Mucosa of stomach (tissue), 1 donor: ENCODE results near the gene SLC19A2.

Experiments
- H3K27me3 ChIP-seq: one replicate; pipeline ENCODE4 v1.7.0; 2013; ENCODE audit warnings: mild to moderate bottlenecking, low read length; ENCODE audit not compliant: control insufficient read depth, insufficient read depth
- H3K36me3 ChIP-seq: one replicate; pipeline ENCODE4 v1.7.0; 2013; ENCODE audit warnings: low read length; ENCODE audit not compliant: control insufficient read depth, insufficient read depth
- H3K4me1 ChIP-seq: one replicate; pipeline ENCODE4 v1.7.0; 2013; ENCODE audit warnings: mild to moderate bottlenecking, low read length; ENCODE audit not compliant: control insufficient read depth, insufficient read depth
- H3K4me3 ChIP-seq: one replicate; pipeline ENCODE4 v1.7.0; 2013; ENCODE audit warnings: low read length
- H3K9ac ChIP-seq: one replicate; pipeline ENCODE4 v1.7.0; 2013; ENCODE audit warnings: mild to moderate bottlenecking, low read length, moderate library complexity
- H3K9me3 ChIP-seq: one replicate; pipeline ENCODE4 v1.7.0; 2013; ENCODE audit warnings: mild to moderate bottlenecking, low read length, moderate library complexity; ENCODE audit not compliant: control insufficient read depth
- donor health status: Pancreatic carcinoma.

The SLC19A2 gene

DNA sequence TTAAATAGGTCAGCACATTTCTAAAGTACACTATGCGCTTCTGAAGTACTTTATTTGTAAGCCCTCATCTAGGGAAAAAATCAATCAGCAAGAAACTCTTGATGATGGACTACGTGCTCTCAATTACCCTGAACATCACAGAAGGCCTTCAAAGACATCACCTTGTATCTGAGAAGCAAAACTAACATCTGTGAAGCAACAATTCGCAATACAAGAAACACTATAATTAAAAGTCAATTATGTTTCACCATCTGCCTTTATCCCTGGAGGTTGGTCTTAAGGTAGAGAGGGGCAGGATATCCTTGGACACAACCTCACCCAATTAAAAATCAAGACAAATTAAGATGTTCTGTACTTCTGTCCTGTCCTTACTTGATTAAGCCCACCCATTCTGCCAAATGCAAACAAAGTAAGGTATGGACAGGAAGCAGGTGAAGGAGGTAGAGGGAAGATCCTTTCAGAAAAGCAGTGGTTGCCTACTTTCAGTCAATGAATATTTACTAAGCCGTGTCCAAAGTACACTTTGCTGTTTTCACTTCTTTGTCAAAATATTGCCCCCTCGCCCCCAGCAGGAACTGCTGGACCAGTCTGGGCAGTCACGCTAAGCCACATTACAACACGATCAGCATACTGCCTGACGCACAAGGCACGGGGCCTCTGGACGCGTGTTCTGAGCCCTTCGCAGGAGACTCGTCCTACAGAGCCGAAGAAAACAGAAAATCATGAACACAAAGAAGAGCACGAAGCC lies 887 bp downstream of the SLC19A2 start:
- H3K9me3 ChIP-seq = no peaks in the 10 kb centered on the region
- peak overlapping the region; percentile 72 for H3K4me3 ChIP-seq
- H3K4me1 ChIP-seq = peaks cover 8% of the 10 kb centered on the region
- H3K9ac ChIP-seq = peak overlapping the region; percentile 87
- H3K27me3 ChIP-seq = no peaks in the 10 kb centered on the region
- H3K36me3 ChIP-seq = no peaks in the 10 kb centered on the region

DNA sequence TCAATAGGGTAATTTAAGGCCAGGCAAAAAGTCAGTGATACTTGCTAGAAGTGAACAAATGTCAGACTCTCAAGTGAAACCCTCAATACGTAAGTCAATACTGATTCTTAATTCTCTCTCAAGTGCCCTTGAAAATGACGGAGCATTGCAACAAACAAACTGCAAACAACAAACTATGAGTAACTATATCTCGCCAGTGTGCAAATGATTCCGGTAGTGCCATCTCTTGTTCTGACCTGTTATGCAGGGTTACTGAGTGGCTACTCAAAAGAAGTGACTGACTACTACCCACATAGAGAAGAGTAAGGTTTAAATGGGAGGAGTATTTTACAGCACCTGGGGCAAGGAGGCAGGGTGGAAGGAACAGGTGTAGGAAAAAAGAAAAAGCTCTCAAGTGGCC lies 1.6 kb downstream of the SLC19A2 start:
- Histone ChIP-seq H3K4me1 (peaks cover 11% of the 10 kb centered on the region), H3K36me3 (no peaks in the 10 kb centered on the region), H3K27me3 (no peaks in the 10 kb centered on the region), H3K9me3 (no peaks in the 10 kb centered on the region), H3K4me3 (peak overlapping the region; percentile 0), H3K9ac (peak overlapping the region; percentile 87)

DNA sequence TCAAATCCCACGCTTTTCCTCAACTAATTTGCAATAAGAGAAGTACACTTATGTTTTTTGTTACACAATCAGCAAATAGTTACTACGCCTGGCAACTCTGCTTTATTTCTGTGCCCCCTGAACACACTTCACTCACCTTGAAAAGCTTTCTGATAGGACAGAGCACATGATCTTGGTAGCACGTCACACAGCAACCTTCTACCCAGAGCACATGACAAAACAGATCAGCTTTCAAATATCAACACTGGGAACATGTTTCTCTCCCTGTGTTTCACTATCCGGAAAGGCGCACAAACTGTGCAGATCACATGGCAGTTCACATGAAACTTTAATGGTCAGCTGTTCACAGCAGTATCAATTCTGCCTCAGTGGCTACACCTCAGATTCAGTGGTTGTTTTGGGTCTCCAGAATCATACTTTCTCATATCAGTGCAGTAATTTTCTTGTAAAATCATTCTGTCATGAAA lies 2.2 kb downstream of the SLC19A2 start:
- peaks cover 11% of the 10 kb centered on the region for H3K4me1 ChIP-seq
- peak overlapping the region; percentile 87 for H3K9ac ChIP-seq
- H3K9me3 ChIP-seq = no peaks in the 10 kb centered on the region
- H3K27me3 ChIP-seq = no peaks in the 10 kb centered on the region
- H3K4me3 ChIP-seq = peak overlapping the region; percentile 0
- H3K36me3 ChIP-seq = no peaks in the 10 kb centered on the region

DNA sequence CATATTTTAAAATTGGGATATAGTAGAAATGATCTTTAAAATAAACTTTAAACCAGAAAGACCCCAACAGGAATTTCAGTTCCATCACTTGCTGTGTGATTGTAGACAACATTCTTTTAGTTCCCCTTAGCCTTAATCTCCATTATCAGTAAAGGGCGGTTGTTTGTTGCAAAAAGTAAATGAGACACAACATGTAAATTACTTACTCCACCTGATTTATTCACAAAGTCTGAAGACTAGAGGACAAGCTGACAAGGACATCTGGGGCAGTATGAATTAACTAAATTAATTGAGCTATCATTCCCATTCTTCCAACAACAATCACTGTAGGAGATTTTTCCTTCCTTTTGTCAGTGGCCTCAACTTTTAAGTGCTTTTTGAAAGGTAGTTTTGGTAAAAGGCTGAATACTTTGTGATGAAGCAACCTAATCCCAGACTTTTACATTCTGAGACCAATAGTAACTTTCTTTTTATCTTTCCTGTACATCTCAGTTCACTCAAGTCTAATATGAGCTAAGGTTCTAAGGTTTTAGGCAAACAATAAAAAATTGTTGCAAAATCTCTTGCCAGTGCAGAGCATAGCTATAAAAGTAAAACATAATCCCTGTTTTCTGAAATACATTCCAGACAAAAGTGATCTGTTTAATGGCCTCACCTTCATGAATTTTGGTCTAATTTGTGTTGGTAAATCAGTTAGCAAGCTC lies 6.2 kb downstream of the SLC19A2 start:
- Histone ChIP-seq H3K9ac (no peak overlapping the region), H3K36me3 (no peaks in the 10 kb centered on the region), H3K4me1 (peaks cover 3% of the 10 kb centered on the region), H3K9me3 (no peaks in the 10 kb centered on the region), H3K27me3 (no peaks in the 10 kb centered on the region), H3K4me3 (no peak overlapping the region)

DNA sequence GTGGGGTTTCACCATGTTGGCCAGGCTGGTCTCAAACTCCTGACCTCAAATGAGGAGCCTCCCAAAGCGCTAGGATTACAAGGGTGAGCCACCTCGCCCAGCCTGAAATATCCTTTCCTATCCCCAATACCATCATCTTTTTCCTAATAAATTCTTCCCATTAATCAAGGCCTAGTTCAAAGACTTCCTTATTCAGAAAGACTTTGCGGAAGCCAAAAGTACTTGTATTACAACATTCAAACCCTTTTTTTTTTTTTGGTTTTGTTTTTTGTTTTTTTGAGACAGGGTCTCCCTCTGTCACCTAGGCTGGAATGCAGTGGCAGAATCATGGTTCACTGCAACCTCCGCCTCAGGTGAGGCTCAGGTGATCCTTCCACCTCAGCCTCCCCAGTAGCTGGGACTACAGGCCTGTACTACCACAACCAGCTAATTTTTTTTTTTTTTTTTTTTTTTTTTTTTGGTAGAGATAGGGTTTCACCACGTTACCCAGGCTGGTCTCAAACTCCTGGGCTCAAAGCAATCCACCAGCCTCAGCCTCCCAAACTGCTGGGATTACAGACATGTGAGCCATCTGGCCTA lies 7.6 kb downstream of the SLC19A2 start:
- H3K36me3 ChIP-seq = no peaks in the 10 kb centered on the region
- no peak overlapping the region for H3K9ac ChIP-seq
- H3K4me1 ChIP-seq = peaks cover 3% of the 10 kb centered on the region
- H3K4me3 ChIP-seq = no peak overlapping the region
- no peaks in the 10 kb centered on the region for H3K9me3 ChIP-seq
- no peaks in the 10 kb centered on the region for H3K27me3 ChIP-seq

DNA sequence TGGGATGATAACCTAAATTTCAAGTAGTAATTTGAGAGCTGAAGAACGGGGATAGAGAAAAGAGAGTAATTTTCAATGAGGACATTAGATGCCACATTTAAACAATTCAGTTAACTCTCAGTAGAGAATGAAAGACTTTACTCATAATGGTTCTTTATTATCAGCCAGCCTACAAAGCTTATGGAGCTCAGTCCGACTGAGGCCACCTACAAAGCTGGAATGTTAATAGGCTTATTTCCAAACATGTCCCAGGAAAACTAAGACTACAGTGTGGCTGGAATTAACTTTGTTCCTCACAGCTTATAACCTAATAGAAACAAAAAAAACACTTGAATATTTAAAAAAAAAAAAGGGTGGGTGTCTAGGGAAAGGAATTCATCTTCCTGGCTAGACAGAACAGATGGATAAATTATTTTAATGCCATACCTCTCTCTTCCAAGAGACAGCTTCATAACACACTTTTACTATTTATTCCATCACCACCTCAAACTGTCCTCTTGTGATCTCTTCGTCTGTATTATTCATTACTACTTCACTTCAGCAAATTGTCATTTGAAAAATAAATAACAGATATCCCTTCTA lies 9.8 kb downstream of the SLC19A2 start:
- Histone ChIP-seq H3K4me3 (no peak overlapping the region), H3K27me3 (no peaks in the 10 kb centered on the region), H3K9ac (no peak overlapping the region), H3K4me1 (peaks cover 3% of the 10 kb centered on the region), H3K36me3 (no peaks in the 10 kb centered on the region), H3K9me3 (no peaks in the 10 kb centered on the region)

DNA sequence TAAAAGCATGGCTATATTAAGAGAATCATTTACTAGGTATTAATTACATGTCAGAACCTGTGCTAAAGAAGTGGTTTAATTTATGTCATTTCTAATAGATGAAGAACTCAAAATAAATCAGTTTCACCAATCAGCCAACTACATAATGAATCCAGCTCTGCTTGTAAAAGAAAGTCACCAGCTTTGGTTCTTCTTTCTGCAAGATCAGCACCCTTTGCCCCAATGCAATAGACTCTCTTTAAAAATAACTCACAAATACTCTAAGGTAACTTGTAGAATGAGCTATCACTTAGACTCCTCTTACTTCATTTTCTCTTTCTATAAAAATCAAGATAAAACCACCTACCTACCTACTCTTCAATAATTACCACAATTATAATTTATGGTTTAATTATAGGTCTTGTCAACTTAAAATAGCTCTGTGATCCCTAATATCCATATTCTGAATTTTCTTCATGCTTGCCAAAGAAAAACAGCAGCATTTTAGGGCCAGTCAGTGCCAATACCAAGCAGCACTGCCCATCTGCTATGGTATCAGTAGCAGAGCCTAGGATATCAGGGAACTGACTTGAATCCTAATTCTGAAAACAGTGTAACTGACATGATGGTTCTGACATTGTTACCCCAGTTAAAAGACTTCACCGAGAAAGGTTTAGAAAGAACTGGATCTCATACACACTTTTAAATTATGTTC lies 11.3 kb downstream of the SLC19A2 start:
- Histone ChIP-seq H3K36me3 (no peaks in the 10 kb centered on the region), H3K9me3 (no peaks in the 10 kb centered on the region), H3K27me3 (no peaks in the 10 kb centered on the region), H3K9ac (no peak overlapping the region), H3K4me1 (peaks cover 1% of the 10 kb centered on the region), H3K4me3 (no peak overlapping the region)

DNA sequence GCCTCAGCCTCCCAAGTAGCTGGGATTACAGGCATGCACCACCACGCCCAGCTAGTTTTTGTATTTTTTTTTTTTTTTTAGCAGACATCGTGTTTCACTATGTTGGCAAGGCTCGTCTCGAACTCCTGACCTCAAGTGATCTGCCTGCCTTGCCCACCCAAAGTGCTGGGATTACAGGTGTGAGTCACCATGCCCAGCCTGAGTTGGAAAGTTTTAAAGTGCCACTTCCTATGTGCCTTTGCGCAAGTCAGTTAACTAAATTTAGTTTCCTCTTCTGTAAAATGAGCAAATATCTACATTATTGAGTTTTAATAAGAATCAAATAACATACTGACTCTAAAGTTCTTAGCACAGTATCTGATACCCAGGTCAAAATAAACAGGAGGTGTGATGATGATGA lies 12.4 kb downstream of the SLC19A2 start:
- no peaks in the 10 kb centered on the region for H3K4me1 ChIP-seq
- no peaks in the 10 kb centered on the region for H3K36me3 ChIP-seq
- no peaks in the 10 kb centered on the region for H3K9me3 ChIP-seq
- H3K27me3 ChIP-seq = no peaks in the 10 kb centered on the region
- no peak overlapping the region for H3K9ac ChIP-seq
- no peak overlapping the region for H3K4me3 ChIP-seq

DNA sequence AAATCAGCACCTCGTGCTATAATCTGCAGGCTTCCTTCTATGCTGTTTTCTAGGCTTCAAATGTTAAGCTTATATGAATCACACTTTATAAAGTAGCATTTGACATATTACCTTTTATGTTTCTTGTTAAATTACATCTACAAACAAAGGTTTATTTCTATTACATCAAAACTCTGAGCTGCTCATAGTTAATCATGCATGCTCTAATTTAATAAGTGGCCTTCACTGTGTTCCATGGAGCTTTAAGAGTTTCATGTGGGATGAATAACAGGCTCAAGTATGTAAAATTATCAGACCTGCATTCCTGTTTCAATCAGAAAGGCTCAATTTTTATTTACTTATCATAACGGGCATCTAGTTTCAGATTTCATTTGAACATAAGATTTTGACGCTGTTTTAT lies 13.0 kb downstream of the SLC19A2 start:
- H3K4me1 ChIP-seq = no peaks in the 10 kb centered on the region
- no peaks in the 10 kb centered on the region for H3K27me3 ChIP-seq
- H3K4me3 ChIP-seq = no peak overlapping the region
- no peaks in the 10 kb centered on the region for H3K36me3 ChIP-seq
- H3K9me3 ChIP-seq = no peaks in the 10 kb centered on the region
- no peak overlapping the region for H3K9ac ChIP-seq

DNA sequence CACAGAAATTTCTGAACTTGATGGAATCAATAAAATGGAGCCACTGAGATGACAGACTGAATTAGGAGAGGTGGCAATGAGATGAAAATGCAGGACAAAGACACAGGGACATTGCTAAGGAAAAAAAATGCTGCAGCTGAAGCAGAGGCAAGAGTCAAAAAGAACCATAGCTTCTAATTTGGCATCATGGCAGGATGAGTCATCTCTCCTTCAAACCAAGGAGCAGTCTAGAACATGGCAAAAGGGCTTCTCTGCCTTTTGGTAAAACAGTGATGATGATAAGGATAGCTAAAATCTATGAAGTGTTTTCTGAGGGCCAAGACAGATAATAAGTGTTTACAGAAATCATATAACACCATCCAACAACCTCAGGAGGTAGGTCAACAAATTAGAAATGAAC lies 16.8 kb downstream of the SLC19A2 start:
- Histone ChIP-seq H3K4me3 (no peak overlapping the region), H3K36me3 (no peaks in the 10 kb centered on the region), H3K4me1 (no peaks in the 10 kb centered on the region), H3K9me3 (no peaks in the 10 kb centered on the region), H3K9ac (no peak overlapping the region), H3K27me3 (no peaks in the 10 kb centered on the region)

DNA sequence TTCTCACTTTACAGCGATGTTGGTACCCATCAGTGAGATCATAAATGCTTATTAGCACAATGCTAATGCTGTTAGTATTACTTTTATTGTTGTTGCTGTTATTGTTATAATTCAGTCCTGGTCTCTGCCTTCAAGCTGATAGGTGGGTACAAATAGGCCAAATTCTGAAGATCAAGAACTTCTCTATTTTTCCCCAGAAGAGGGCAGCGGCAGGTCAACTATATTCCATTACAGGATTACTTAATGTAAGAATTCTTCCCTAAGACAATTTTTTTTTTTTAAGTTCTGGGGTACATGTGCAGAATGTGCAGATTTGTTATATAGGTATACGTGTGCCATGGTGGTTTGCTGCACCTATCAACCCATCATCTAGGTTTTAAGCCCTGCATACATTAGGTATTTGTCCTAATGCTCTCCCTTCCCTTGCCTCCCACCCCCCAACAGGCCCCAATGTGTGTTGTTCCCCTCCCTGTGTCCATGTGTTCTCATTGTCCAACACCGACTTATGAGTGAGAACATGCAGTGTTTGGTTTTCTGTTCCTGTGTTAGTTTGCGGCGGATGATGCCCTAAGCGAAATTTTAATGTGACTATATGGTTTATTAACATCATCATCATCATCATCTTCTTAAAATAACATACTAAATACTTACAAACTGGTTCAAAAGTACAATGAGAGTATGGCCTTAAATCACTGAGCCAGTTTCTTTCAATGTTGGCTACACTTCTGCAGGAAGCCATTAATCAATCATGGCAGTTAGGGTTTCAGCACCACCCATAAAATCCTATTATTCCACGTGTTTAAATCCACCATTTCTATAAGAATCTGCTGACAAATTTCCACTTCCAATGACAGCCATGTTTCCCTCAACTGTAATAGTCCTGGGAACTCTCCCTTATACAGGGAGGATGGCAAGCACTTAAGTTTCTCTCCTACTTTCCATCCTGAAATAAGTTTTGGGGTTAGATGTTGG lies 19.2 kb downstream of the SLC19A2 start:
- H3K9me3 ChIP-seq = no peaks in the 10 kb centered on the region
- H3K27me3 ChIP-seq = no peaks in the 10 kb centered on the region
- no peaks in the 10 kb centered on the region for H3K4me1 ChIP-seq
- no peak overlapping the region for H3K9ac ChIP-seq
- no peak overlapping the region for H3K4me3 ChIP-seq
- H3K36me3 ChIP-seq = no peaks in the 10 kb centered on the region
